GM19099 (cell line): ENCODE measurements around the gene DNAH11.

ENCODE experiments used
- POLR2A ChIP-seq: IDR thresholded peaks from 3 replicates; pipeline ENCODE4 v1.6.1; 2011; ENCODE audit warnings: low read depth; ENCODE audit not compliant: insufficient read length; ENCODE audit errors: extremely low read depth

DNAH11 gene

GRCh38 chr7:21585070-21585724 is 42.4 kb downstream of the DNAH11 start:
- no peak for TF ChIP-seq POLR2A

DNA sequence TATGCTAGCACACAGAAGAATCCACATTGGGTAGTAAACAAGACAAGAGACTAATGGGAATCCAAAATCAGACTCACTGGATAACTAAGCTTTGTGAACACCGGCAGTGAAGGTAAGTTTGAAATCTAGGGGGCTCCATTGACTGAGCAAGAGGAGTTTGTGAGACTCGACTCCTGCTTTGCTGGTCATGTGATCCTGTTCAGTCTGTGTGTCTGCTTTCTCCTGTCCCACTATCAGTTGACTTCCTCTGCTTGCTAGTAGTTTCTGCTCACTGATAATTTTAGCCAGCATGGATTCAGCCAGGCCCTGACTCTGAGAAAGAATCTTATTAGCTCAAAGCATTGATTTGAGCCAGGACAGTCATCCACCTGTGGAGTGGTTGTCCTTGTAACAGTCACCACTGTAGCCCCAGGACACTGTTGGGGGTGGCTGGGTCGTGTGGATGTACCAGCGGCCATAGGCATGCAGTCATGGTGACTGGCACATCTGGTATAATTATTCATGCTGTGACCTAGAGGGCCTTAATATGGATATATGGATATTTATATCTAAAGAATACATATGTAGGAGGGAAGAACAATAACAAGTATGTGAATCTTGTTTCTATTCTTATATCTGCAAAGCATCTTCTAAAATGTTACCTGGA is 44.4 kb downstream of the DNAH11 start:
- TF ChIP-seq POLR2A: no peak

- TF ChIP-seq POLR2A: no peak
These were observed 54.0 kb downstream of the DNAH11 start for GRCh38 chr7:21596801-21597200.

GRCh38 chr7:21603462-21603861 is 60.6 kb downstream of the DNAH11 start:
- TF ChIP-seq POLR2A: no peak

DNA sequence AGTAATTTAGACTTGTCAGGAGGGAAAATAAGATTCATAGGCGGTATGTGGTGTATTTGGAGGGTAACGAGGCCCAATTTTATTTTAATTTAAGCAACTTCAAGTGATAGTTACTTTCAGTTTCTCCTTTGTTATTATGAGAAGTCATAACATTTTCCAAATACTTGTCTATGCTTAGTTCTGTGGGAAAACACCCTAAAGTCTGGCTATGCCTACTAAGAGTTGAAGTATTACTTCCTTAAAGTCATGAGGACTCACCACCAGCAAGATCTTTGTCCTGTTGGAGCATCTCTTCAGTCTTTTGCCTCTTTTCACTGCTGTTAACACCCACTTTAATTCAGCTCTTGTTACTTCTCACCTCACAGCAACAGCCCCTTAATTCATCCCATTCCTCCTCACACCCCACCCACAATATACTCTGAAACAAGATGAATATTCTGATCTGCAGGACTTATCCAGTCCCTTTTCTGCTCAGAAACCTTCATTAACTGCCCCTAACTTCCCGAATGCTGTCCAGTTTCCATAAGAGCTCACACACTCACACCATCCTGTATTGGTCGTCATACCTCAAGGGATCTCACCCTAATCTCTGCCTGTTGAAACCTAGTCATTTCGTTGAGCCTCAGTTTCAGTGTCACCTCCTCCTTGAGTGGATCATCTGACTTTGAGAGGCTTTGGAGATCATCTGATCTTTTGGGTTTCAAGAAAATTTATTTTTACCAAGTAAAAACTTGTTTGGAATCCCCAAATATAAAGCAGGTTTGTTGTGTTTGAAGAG is 61.3 kb downstream of the DNAH11 start:
- TF ChIP-seq POLR2A: no peak

- TF ChIP-seq POLR2A: no peak
These were observed 62.3 kb downstream of the DNAH11 start for GRCh38 chr7:21605008-21605585.

GRCh38 chr7:21608465-21608864 is 65.6 kb downstream of the DNAH11 start:
- no peak for TF ChIP-seq POLR2A

DNA sequence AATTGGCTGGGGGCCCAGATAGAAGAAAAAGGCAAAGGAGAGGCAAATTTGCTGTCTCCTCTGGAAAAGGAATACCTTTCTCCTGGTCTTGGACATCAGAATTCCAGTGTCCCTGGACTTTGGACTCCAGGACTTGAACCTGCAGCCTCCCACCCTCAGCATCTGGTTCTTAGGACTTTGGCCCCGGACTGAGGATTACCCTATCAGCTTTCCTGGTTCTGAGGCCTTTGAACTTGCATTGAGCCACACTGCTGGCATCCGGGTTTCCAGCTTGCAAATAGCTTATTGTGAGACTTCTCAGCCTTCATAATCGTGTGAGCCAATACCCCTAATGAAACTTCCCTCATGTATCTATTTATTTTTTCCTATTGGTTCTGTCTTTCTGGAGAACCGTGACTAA is 68.3 kb downstream of the DNAH11 start:
- no peak for TF ChIP-seq POLR2A

DNA sequence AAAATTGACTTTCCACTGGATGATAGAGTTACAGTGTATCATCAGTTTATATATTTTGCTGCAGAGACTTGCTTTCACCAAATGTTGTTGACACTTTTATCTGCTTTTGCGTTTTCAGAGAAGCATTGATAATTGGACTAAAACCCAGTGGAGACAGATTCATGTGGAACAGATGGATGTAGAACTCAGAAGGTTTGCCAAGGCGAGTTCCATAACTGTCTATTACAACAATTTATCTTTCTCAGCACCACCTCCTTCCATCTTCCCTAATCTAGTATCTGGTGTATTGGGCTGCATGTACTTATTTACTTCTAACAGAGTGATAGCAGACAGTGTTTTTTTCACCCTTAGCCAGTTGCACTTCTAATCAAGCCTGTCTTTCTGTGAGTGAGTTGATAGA is 73.3 kb downstream of the DNAH11 start:
- no peak for TF ChIP-seq POLR2A

GRCh38 chr7:21616796-21617436 is 74.1 kb downstream of the DNAH11 start:
- TF ChIP-seq POLR2A: no peak

- TF ChIP-seq POLR2A: no peak
These were observed 74.7 kb downstream of the DNAH11 start for GRCh38 chr7:21617513-21617912.

GRCh38 chr7:21617916-21618390 is 75.1 kb downstream of the DNAH11 start:
- no peak for TF ChIP-seq POLR2A

DNA sequence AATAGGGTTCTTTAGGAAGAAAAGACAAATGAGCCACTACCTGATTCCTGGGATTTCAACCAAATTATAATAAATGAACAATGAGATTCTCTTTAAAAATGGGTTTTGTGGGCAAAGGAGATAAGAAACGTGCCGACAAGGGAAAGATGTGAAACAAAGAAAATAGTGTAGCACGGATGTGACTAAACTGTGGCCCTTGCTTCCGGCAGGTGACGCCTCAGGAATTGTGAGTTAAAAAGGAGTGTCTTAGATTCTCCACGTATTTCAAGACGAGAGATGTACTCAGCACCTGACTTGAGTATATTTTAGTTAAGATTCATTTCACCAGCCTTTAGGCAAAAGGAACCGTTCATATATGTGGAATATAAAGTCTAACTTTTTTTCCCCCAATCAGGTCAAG is 75.9 kb downstream of the DNAH11 start:
- no peak for TF ChIP-seq POLR2A

DNA sequence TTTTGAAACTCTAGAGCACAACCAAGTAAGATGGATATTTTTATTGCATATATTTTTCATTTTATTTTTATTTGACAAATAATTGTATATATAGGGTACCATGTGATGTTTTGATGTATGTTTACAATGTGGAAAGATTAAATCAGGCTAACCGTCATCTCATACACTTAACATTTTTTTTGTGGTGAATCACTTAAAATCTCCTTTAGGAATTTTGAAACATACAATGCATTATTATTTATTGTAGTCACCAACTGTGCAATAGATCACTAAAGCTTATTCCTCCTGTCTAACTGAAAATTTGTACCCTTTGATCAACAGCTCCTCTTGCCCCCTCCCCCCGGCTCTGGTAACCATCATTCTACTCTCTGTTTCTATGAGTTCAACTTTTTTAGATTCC is 77.2 kb downstream of the DNAH11 start:
- TF ChIP-seq POLR2A: no peak

- no peak for TF ChIP-seq POLR2A
These were observed 81.5 kb downstream of the DNAH11 start for GRCh38 chr7:21624320-21624719.
